AG09319 (cell line): Measurements from ENCODE around the gene UPK3B.
"Not testable (repeated sequence)": the region's sequence is repeated elsewhere in the genome, so short reads cannot be mapped to it uniquely, and the experiment has no call there.

Experiments used
- DNase-seq: peaks from one replicate; pipeline ENCODE4 v3.0.0-alpha.2; 2010; ENCODE audit warnings: low read depth; ENCODE audit errors: extremely low read depth
- TF ChIP-seq, protein P1 (sequence below): IDR thresholded peaks from 2 replicates; pipeline ENCODE4 v1.5.1; 2011; ENCODE audit warnings: low read depth, mild to moderate bottlenecking, inconsistent platforms, low read length, moderate library complexity

The UPK3B gene

DNA sequence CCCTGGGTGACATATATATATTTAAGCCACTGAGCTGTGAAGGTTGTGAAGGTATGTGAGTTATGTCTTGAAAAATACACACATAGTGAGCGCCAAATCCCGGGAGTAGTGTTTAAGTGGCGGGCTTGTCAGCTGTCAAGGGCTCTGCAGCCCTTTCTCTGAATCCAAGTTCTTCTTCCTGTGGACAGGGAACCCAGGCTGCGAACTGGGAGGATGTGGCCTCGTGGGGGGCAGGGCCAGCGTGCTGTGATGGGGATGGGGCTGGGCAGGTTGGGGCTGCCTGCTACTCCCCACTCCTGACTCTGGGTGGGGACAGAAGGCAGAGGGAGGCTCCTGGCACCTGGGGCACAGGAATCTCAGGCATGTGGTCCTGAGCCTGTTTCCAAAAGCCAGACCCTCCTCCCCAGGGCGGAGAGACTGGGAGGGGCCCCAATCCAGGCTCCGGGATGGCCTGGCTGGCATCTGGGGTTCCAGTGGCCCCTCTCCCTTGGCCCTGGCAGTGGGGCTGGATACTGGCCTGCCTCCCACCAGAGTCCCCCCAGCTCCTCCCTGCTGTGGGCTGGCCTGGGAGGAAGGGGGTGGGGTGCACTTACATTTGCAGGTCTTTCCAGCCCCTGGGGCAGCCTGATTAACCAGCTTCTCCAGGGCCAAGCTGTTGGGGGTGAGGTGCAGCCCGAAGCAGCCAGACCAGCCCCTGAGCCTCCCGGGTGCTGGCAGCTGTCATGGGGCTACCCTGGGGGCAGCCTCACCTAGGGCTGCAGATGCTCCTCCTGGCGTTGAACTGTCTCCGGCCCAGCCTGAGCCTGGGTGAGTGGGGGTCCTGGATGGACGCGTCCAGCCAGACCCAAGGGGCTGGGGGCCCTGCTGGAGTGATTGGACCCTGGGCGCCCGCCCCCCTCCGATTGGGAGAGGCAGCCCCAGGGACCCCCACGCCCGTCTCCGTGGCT lies at the start of gene UPK3B:
TSS of gene UPK3B (plus strand) at position 622 of the 947 bp plus-strand sequence. CDS start at position 723, 101 bp downstream.
- DNase-seq: no peak
- TF ChIP-seq, protein P1, sequence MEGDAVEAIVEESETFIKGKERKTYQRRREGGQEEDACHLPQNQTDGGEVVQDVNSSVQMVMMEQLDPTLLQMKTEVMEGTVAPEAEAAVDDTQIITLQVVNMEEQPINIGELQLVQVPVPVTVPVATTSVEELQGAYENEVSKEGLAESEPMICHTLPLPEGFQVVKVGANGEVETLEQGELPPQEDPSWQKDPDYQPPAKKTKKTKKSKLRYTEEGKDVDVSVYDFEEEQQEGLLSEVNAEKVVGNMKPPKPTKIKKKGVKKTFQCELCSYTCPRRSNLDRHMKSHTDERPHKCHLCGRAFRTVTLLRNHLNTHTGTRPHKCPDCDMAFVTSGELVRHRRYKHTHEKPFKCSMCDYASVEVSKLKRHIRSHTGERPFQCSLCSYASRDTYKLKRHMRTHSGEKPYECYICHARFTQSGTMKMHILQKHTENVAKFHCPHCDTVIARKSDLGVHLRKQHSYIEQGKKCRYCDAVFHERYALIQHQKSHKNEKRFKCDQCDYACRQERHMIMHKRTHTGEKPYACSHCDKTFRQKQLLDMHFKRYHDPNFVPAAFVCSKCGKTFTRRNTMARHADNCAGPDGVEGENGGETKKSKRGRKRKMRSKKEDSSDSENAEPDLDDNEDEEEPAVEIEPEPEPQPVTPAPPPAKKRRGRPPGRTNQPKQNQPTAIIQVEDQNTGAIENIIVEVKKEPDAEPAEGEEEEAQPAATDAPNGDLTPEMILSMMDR: no peak

DNA sequence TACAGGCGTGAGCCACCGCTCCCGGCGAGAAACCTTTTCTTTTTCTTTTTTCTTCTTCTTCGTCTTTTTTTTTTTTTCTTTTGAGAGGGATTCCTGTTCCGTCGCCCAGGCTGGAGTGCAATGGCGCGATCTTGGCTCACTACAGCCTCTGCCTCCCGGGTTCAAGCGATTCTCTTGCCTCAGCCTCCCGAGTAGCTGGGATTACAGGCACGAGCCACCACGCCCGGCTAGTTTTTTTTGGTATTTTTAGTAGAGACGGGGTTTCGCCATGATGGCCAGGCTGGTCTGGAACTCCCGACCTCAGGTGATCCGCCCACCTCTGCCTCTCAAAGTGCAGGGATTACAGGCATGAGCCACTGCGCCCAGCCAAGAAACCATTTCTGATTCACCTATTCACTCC lies 49.6 kb upstream of the UPK3B start:
- not testable (repeated sequence) for DNase-seq

DNA sequence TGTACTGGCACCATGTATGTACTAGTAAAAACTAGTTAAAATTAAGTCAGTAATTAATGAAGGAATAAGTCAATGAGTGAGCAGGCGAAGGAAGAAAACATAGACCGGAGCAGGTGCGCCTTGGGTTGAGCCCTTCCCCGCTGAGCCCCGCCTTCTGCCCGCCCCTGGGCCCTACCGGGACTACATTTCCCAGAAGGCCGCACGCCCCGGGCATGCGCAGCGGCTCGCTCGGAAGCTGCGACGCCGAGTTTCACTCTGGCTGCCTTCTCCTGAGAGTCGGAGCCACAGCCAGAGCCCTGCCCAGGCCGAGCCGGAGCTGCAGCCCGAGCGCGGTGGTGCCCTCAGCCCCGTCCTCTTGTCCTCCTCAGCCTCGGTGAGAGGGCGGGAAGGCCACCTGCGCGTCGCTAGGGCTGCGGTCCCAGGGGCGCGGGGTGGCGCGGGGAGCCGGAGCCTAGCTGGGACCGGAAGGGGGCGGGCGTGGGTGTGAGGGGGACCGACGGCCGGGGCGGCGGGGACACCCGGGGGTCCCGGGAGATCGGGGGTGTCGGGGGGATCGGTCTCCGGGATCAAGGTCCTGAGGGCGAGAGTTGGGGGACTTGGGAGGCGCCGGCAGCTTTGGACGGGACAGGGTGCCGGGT lies 48.8 kb upstream of the UPK3B start, which contains the start of gene DTX2:
TSS of gene DTX2 (plus strand) at position 246 of the 638 bp plus-strand sequence. CDS start 18,801 bp downstream, outside the sequence.
- DNase-seq: not testable (repeated sequence)

DNA sequence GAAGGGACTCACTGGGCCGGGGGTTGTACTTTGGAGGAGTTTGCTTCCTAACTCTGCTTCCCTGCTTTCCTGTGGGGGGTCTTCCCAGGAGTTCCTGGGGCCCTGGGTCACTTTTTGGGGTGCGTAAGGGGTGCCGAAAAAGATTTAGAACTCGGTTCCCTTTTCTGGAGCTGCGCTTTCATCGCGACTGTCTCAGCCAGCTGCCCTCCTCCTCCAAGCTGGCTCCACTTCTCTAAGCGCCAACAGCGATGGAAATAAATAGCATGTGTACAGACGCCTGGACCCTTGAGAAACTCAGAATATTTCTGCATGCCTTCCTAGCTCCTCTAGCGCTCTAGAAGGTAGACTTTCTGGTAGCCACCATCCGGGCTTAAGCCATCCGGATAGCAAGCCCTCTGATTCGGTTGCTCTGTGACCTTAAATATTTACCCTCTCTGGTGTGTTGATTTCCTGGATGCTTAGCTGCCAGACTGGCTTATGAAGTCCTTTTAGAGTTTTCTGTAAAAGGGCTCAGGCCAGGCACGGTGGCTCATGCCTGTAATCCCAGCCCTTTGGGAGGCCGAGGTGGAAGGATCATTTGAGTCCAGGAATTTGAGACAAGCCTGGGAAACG lies 48.0 kb upstream of the UPK3B start:
- not testable (repeated sequence) for DNase-seq

DNA sequence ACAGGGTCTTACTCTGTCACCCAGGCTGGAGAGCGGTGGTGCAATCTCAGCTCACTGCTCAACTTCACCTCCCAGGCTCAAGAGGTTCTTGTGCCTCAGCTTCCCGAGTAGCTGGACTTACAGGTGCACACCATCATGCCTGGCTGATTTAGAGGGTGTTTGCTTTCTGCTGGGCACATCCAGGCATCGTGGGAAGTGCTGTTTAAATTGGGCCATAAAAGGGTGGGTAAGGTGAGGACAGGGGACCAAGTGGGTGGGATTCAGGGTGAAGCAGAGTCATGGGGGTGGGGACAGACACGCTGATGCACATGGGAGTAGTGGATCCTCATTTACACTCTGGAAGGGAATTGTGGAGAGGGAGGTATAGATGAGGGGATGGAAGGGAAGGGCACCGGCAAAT lies 45.4 kb upstream of the UPK3B start:
- not testable (repeated sequence) for DNase-seq

DNA sequence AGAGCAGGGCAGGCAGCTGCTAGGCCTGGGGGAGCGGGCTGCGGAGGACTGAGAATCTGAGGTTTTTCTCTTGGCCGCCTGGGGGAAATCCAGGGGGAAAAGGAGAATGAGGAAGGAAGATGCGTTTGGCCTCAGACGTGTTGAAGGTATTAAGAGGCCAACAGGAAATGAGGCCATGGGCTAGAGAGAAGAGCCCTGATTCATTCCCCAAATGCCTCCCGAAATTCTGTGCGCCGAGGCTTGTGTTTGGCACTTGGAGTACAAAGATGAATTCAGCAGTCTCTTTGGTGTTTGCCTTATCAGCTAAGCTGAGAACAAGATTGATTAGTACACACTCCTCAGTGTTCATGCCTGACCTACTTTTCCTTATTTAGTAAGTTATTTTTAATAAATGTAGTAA lies 44.4 kb upstream of the UPK3B start:
- DNase-seq: not testable (repeated sequence)

DNA sequence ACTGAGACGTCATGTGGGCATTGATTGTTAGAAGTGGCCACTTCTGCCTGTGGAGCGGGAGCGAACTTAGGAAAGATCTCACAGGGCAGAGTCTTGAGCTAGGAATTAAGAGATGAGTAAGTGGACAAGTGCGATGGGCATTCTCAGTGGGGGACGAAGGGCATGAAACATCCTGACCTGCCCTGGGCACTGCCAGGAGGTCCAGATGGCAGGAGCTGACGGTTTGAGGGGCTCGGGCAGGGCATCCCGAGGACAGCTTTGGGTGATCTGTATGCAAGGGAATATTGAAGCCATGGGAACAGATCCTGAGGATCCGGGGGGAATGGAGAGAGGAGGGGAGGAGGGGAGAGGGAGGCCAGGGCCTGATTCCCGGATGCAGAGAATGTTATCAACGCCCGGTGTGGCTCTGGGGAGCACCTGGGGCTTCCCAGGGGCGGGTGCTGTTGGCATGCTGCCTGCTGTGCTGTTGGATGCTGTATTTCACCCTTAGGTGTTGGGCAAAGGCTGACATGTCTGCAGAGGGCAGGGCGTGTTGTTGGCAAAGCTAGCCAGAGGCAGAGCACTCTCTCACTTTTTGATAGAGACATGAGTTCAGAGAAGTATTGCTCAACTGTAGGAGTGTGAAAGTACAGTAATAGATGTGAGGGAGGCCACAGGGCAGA lies 42.5 kb upstream of the UPK3B start:
- DNase-seq: not testable (repeated sequence)

DNA sequence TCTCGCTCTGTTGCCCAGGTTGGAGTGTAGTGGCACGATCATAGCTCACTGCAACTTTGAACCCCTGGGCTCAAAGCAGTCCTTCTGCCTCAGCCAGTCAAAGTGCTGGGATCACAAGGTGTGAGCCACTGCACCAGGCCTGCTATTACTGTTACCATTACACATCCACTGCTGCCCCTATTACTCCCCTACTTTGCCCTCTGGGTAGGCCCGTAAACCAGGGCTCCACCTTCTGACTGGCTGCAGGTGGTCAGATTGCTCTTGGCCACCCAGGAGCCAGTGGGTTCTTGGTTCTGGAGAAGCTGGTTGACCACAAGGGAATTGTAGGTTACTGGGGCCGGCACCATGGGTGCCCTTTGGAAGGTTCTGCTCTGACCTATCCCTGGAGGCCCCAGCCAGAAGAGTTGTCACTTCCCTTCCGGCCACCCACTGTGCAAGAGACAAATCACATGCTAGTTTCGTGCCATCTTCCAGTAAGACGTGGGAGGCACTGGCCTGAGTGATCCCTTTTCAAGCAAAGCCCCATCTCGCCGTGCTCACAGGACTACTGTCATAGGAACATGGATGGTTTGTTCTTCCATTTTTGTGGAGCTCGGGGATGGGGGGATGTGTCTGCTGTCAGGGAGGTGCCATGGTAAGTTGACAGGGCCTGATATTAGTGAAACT lies 38.7 kb upstream of the UPK3B start:
- not testable (repeated sequence) for DNase-seq

DNA sequence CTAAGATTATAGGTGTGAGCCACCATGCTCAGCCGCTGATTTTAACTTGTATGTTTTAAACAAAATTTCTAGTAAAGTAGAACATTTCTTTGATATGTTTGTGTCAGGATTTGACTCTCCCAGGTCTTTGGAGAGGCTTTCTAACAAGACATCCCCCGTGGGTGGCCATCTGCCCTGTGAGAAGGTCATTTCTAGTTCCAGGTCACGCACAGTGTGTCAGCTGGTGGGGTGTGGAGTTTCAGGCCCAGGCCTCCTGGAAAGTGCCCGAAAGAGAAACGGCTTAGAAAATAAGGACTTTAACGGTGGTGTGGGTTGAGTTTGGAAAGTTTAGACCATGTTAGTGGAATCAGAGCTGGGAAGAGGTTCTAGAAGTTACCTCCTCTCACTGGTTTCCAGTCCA lies 37.3 kb upstream of the UPK3B start:
- not testable (repeated sequence) for DNase-seq

DNA sequence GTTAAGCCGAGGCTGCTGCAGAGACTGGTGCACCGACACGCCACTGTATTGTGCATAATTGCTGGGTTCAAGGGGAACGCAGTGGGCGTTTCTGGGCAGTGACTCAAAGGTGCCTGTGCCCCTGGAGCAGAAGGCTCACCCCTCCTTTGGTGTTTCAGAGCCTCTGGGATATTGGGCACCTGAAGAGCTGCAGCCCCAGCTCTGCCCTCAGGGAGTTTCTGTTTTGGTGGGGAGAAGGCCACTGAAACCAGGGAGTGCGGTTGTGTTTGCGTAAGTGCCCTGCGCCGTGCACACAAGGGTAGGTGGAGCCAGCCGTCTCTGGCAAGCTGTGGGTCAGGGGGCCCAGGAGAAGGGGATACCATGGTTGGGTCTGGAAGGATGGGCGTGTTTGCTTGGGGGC lies 34.1 kb upstream of the UPK3B start:
- DNase-seq: not testable (repeated sequence)

DNA sequence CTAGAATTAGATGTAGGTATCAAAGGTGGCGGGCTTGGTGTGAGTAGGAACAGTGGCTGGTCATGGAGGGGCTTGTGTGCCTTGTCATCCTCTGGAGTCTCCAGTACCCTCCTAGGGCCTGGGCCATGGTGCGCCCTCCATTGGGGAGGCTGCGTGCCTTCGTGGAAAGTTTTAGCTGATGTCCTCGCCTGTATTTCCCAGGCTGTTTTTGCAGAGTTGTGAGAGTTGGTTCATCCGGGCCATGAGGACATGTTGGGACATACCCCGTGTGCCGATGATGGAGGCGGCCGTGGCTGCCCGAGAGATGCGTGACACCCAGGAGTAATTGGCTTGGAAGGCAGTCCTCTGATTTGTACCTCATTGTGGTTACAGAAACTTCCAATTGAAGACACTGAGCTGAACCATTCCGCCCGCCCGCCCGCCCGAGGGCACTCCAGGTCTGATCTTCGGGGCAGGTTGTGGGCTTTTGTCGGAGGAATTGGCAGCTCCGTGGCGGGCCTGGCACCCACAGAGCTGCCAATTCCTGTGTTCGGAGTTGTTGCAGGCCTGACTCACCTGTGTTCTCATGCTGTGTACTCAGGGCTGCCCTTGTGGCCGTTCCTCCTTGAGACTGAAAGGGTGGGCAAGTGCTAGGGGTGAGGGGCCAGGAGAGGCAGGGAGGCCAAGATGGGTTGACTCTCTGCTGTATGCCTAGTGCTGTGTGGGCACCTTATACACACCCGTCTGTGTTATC lies 33.4 kb upstream of the UPK3B start:
- DNase-seq: not testable (repeated sequence)

DNA sequence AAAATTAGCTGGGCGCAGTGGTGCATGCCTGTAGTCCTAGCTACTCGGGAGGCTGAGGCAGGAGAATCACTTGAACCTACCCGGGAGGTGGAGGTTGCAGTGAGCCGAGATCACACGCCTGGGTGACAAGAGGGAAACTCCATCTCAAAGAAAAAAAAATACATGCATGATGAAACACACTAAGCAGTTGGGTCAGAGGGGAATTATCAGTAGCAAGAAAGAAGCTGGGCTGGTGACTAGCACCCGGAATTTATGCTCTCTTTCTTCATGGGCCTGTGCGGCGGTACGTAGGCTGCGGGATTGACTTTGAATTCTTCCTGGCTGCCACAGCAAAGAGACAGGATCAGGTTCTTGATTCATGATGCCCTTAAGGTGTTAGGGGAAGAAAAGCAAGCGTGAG lies 30.7 kb upstream of the UPK3B start:
- not testable (repeated sequence) for DNase-seq

DNA sequence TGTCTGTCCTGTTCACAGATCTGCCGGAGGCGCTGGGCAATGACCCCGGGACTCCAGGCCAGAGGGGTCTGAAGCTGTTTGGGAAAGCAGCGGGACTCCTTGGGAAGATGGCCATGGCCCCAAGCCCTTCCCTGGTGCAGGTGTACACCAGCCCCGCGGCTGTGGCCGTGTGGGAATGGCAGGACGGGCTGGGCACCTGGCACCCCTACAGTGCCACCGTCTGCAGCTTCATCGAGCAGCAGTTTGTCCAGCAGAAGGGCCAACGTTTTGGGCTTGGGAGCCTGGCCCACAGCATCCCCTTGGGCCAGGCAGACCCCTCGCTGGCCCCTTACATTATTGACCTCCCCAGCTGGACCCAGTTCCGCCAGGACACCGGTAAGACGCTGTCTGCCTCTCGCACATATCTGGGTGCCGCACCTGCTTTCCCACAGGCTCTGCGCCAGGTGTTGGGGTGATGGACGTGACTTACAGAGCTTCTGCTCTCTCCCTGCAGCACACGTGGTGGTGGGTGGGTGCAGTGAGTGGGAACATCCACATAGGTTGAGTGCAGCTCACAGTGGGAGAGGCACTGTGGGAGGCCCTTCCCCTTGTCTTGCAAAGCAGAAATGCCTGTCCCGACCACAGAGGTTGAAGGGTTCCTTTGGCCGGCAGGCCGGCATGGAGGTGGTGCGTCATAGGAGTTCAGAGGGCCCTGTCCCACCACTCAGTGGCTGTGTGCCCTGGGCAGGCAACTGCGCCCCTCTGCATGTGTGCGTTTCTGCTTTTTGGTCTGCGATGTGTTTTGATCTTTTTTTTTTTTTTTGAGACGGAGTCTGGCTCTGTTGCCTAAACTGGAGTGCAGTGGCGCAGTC lies 29.7 kb upstream of the UPK3B start:
- not testable (repeated sequence) for DNase-seq

DNA sequence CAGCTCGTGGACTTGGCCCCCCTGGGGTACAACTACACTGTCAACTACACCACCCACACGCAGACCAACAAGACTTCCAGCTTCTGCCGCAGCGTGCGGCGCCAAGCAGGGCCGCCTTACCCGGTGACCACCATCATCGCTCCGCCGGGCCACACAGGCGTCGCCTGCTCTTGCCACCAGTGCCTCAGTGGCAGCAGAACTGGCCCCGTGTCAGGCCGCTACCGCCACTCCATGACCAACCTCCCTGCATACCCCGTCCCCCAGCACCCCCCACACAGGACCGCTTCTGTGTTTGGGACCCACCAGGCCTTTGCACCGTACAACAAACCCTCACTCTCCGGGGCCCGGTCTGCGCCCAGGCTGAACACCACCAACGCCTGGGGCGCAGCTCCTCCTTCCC lies 27.7 kb upstream of the UPK3B start:
- DNase-seq: not testable (repeated sequence)

DNA sequence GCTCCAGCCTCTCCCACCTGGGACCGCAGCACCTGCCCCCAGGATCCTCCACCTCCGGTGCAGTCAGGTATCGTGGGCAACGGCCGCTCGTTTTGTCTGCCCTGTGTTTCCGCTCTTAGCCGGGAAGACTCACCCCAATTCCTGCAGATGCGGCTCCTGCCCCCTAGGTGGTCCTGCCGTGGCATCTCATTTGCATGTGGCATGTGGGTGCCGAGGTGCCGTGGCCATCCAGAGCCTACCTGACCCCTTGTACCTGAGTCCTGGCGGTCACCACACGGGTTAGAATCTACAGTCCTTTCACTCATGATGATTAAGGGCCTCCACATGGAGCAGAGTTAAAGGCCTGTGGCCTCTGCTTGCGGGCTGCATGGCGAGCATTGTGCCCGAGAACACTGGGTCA lies 27.3 kb upstream of the UPK3B start:
- not testable (repeated sequence) for DNase-seq

DNA sequence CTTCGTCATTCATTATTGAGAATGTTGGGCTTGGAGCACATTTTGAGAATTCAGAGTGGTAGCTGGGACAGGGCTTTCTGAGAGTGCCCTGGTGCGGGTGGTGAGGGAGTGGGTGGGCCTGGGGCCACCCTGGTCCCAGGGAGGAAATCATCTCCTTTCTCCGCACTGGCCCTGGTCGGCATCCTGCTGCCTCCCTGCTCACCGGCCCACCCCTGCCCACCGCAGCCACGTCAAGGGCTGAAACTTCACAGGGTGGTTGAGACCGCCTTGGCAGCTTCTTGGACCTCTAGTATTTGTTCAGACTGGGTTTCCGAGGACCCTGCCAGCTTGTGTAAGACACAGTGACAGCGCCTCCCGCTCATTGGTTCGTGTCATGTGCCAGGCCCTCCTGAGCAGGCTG lies 25.9 kb upstream of the UPK3B start:
- DNase-seq: not testable (repeated sequence)
